ENCODE measurements around the gene FSHR.

- no peak for TF ChIP-seq CTCF (IDR thresholded peaks at IDR 0.05; ENCODE audit: low read length)
- TF ChIP-seq EZH2 (IDR thresholded peaks at IDR 0.05; ENCODE audit: borderline replicate concordance, low read length), result no peak
Measured at GRCh38 chr2:49029406-49029805, 124.9 kb downstream of the FSHR start.
